ENCODE measurements around the gene OR10A3.

OR10A3 gene

DNA sequence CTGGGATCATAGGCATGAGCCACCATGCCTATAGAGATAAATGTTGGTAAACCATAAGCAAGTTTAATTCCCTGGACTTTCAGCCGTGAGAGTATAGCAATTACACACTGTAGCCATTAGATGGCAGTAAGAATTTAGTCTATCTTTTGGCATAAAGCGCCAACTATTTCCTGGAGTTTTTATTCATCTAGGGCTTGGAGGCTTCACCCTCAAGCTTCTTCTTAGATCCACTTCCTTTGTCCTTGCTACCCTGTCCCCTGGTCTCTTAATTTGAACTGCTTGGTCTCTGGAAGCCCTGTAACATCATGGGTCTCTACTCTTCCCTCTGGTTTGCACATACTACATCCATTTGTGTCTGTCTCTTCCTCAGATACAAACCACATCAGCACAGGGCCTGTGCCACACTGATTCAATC lies 48.7 kb downstream of the OR10A3 start:
- DNase-seq (no peak), ATAC-seq (replicated peaks) (peak; percentile 67 to 71)
- peaks cover 0 to 3% of the 10 kb centered on the region in 2 donors for H3K9me3 Mint-ChIP-seq
- H3K4me1 Mint-ChIP-seq, result peaks cover 15 to 31% of the 10 kb centered on the region in 2 donors
- no peak overlapping the region for H3K4me3 Mint-ChIP-seq
- H3K27me3 Mint-ChIP-seq, result no peaks in the 10 kb centered on the region
- no peak overlapping the region for H3K27ac Mint-ChIP-seq
- H3K36me3 Mint-ChIP-seq, result no peaks in the 10 kb centered on the region

GRCh38 chr11:7892059-7892699 lies 49.3 kb downstream of the OR10A3 start:
- Mint-ChIP-seq H3K4me1 (peaks cover 15 to 31% of the 10 kb centered on the region in 2 donors), H3K27me3 (no peaks in the 10 kb centered on the region), H3K27ac (no peak overlapping the region), H3K9me3 (peaks cover 0 to 3% of the 10 kb centered on the region in 2 donors), H3K4me3 (no peak overlapping the region), H3K36me3 (no peaks in the 10 kb centered on the region)
- DNase-seq (no peak), ATAC-seq (replicated peaks) (peak; percentile 79 to 84)

- Mint-ChIP-seq H3K4me3 (peak overlapping the region; percentile 19 to 48), H3K27ac (peak overlapping the region; percentile 80), H3K27me3 (no peaks in the 10 kb centered on the region), H3K9me3 (peaks cover 0 to 3% of the 10 kb centered on the region in 2 donors), H3K36me3 (no peaks in the 10 kb centered on the region), H3K4me1 (peaks cover 15 to 31% of the 10 kb centered on the region in 2 donors)
- no peak for ATAC-seq (replicated peaks)
- no peak for DNase-seq
Measured at GRCh38 chr11:7890417-7891172, 50.9 kb downstream of the OR10A3 start.

- H3K4me1 Mint-ChIP-seq, result peaks cover 15 to 31% of the 10 kb centered on the region in 2 donors
- DNase-seq, result no peak
- peak; percentile 44 to 46 for ATAC-seq (replicated peaks)
- H3K9me3 Mint-ChIP-seq, result no peaks in the 10 kb centered on the region
- H3K4me3 Mint-ChIP-seq, result peak overlapping the region; percentile 19 to 48
- no peaks in the 10 kb centered on the region for H3K36me3 Mint-ChIP-seq
- no peaks in the 10 kb centered on the region for H3K27me3 Mint-ChIP-seq
- peak overlapping the region; percentile 80 for H3K27ac Mint-ChIP-seq
Measured at GRCh38 chr11:7889985-7890384, 51.5 kb downstream of the OR10A3 start.

All from stimulated activated naive B cell treated with anti-CD40 and anti-IgM and Interleukin-4, amounts not matched to agents 10 μg/mL and 1 μg/mL and 100 μg/mL, for 72 hours (primary cell).